ENCODE measurements around the gene CEP112.

DNA sequence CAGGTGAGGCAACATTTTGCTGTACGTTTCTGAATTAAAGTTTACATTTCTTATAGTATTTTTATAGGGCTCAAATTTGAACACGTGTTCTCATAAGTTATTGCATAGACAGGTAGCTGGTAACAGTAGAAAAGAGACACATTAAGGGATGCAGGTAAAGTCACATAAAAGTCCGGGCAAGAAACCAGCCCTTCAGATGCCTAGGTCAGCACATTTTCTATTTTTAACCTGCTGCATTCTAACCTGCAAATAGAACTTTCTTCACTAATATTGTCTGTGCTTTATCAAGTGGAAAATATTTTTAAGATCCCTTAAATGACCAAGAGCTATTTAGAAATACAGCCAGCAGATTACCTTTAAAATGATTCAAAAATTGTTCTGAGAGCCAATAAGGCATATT is 323.1 kb downstream of the CEP112 start:
- no peak for TF ChIP-seq ZNF565 (CRISPR knock-in tag; conservative IDR thresholded peaks at IDR 0.05; ENCODE audit: low read depth)
- TF ChIP-seq, protein P1, sequence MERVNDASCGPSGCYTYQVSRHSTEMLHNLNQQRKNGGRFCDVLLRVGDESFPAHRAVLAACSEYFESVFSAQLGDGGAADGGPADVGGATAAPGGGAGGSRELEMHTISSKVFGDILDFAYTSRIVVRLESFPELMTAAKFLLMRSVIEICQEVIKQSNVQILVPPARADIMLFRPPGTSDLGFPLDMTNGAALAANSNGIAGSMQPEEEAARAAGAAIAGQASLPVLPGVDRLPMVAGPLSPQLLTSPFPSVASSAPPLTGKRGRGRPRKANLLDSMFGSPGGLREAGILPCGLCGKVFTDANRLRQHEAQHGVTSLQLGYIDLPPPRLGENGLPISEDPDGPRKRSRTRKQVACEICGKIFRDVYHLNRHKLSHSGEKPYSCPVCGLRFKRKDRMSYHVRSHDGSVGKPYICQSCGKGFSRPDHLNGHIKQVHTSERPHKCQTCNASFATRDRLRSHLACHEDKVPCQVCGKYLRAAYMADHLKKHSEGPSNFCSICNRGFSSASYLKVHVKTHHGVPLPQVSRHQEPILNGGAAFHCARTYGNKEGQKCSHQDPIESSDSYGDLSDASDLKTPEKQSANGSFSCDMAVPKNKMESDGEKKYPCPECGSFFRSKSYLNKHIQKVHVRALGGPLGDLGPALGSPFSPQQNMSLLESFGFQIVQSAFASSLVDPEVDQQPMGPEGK (CRISPR knock-in tag; IDR thresholded peaks at IDR 0.05; ENCODE audit: borderline replicate concordance) = no peak
